ENCODE data around the gene MAP2K4. TPM values are rescaled to one million over a fixed set of nuclear protein-coding genes. Genes with fewer than 3 reads are reported as not detected.

MAP2K4 gene
- total and polyA plus RNA-seq, 7 donors: 12.9 to 40.0 (median 31.4) TPM

- Histone ChIP-seq H3K4me1 (no peaks in the 10 kb centered on the region), H3K9me3 (no peaks in the 10 kb centered on the region), H3K27ac (no peak overlapping the region), H3K27me3 (ENCODE audit: insufficient read depth in 3 of 3, low read length in 2 of 3) (no peaks in the 10 kb centered on the region), H3K36me3 (ENCODE audit: insufficient read depth in 1 of 2, low read depth in 1 of 2) (peaks cover 3 to 22% of the 10 kb centered on the region in 2 donors), H3K4me3 (no peak overlapping the region)
- no peak for DNase-seq
- TF ChIP-seq, protein P1, sequence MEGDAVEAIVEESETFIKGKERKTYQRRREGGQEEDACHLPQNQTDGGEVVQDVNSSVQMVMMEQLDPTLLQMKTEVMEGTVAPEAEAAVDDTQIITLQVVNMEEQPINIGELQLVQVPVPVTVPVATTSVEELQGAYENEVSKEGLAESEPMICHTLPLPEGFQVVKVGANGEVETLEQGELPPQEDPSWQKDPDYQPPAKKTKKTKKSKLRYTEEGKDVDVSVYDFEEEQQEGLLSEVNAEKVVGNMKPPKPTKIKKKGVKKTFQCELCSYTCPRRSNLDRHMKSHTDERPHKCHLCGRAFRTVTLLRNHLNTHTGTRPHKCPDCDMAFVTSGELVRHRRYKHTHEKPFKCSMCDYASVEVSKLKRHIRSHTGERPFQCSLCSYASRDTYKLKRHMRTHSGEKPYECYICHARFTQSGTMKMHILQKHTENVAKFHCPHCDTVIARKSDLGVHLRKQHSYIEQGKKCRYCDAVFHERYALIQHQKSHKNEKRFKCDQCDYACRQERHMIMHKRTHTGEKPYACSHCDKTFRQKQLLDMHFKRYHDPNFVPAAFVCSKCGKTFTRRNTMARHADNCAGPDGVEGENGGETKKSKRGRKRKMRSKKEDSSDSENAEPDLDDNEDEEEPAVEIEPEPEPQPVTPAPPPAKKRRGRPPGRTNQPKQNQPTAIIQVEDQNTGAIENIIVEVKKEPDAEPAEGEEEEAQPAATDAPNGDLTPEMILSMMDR (IDR thresholded peaks at IDR 0.05): no peak
- 94 to 100% (median 96%) methylated on average over 5 of the region's 5 CpGs for WGBS, 3 donors
- no peak for ATAC-seq
- intact Hi-C loops (cut with DNase I): no loop called here
Measured at GRCh38 chr17:12095522-12095921, 74.8 kb downstream of the MAP2K4 start.

GRCh38 chr17:12097326-12097725 lies 76.6 kb downstream of the MAP2K4 start:
- ATAC-seq: no peak
- no peaks in the 10 kb centered on the region for H3K4me1 ChIP-seq
- H3K4me3 ChIP-seq: no peak overlapping the region
- TF ChIP-seq, protein P1 (IDR thresholded peaks at IDR 0.05): no peak
- H3K27me3 ChIP-seq (ENCODE audit: insufficient read depth in 3 of 3, low read length in 2 of 3): no peaks in the 10 kb centered on the region
- WGBS, 3 donors: 91 to 93% (median 93%) methylated on average over 3 of the region's 3 CpGs
- intact Hi-C loops (cut with DNase I): no loop called here
- H3K27ac ChIP-seq: no peak overlapping the region
- peaks cover 3 to 22% of the 10 kb centered on the region in 2 donors for H3K36me3 ChIP-seq (ENCODE audit: insufficient read depth in 1 of 2, low read depth in 1 of 2)
- H3K9me3 ChIP-seq: peaks cover 3% of the 10 kb centered on the region
- no peak for DNase-seq

DNA sequence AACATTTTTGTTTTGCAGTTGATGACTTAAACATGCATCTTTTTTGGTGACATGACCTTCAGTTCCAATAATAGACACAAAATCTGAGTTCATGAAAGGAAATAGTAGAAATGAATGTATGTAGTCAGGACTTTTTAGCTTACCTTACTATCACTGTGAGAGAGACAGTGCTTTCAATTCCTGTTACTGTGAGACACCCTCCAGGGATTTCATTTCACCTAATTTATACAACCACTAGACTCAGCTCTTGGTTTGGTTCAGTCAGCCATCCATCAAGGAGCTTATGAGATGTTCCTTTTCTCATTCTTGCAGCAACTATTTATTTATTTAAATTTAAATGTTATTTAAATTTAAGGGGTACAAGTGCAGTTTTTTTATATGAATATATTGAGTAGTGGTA lies 77.9 kb downstream of the MAP2K4 start:
- H3K4me3 ChIP-seq: no peak overlapping the region
- intact Hi-C loops (cut with DNase I): no loop called here
- TF ChIP-seq, protein P1 (IDR thresholded peaks at IDR 0.05): no peak
- no peak overlapping the region for H3K27ac ChIP-seq
- ATAC-seq (no peak), DNase-seq (no peak)
- H3K36me3 ChIP-seq (ENCODE audit: insufficient read depth in 1 of 2, low read depth in 1 of 2): peaks cover 3 to 22% of the 10 kb centered on the region in 2 donors
- no peaks in the 10 kb centered on the region for H3K27me3 ChIP-seq (ENCODE audit: insufficient read depth in 3 of 3, low read length in 2 of 3)
- peaks cover 3% of the 10 kb centered on the region for H3K9me3 ChIP-seq
- no peaks in the 10 kb centered on the region for H3K4me1 ChIP-seq

DNA sequence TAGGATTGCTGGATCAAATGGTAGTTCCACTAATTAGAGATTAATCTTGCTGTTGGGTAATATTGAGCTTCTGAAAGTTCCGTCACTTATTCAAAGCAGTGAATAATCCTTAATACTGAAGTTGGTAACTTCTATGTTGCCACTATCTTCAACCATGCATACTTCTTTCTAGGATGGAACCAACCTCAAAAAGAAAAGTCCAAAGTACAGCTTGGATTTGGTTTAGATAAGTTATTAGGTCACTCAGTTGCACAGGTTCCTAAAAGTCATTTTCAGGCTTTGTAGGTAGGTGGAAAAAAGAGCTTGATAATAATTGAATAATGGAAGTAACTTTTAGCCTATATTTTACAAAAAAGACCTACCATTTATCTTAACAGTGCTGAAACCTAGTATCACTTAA lies 78.7 kb downstream of the MAP2K4 start:
- H3K9me3 ChIP-seq: peaks cover 3% of the 10 kb centered on the region
- intact Hi-C loops (cut with DNase I): no loop called here
- peaks cover 3 to 22% of the 10 kb centered on the region in 2 donors for H3K36me3 ChIP-seq (ENCODE audit: insufficient read depth in 1 of 2, low read depth in 1 of 2)
- no peak for ATAC-seq
- WGBS, 3 donors: 92 to 97% (median 95%) methylated on average over 1 of the region's 1 CpG
- H3K27me3 ChIP-seq (ENCODE audit: insufficient read depth in 3 of 3, low read length in 2 of 3): no peaks in the 10 kb centered on the region
- H3K27ac ChIP-seq: no peak overlapping the region
- H3K4me1 ChIP-seq: no peaks in the 10 kb centered on the region
- TF ChIP-seq, protein P1 (IDR thresholded peaks at IDR 0.05): no peak
- H3K4me3 ChIP-seq: no peak overlapping the region
- DNase-seq: no peak

GRCh38 chr17:12104831-12105230 lies 84.2 kb downstream of the MAP2K4 start:
- no peak overlapping the region for H3K27ac ChIP-seq
- no peaks in the 10 kb centered on the region for H3K27me3 ChIP-seq (ENCODE audit: insufficient read depth in 3 of 3, low read length in 2 of 3)
- H3K4me3 ChIP-seq: no peak overlapping the region
- H3K36me3 ChIP-seq (ENCODE audit: insufficient read depth in 1 of 2, low read depth in 1 of 2): peaks cover 0 to 10% of the 10 kb centered on the region in 2 donors
- H3K4me1 ChIP-seq: no peaks in the 10 kb centered on the region
- DNase-seq (no peak), ATAC-seq (no peak)
- peaks cover 3% of the 10 kb centered on the region for H3K9me3 ChIP-seq
- intact Hi-C loops (cut with DNase I): no loop called here
- TF ChIP-seq, protein P1 (IDR thresholded peaks at IDR 0.05): no peak
